GM18870 (cell line): Measurements from ENCODE around the gene LIPA.
A peak's percentile ranks its signal among the peaks of the same experiment; 100 is the strongest.
"Not testable (repeated sequence)": the region's sequence is repeated elsewhere in the genome, so short reads cannot be mapped to it uniquely, and the experiment has no call there.

Experiments used
- ATAC-seq: cut with Tn5 transposase; IDR thresholded peaks from one replicate; pipeline ENCODE4 v1.9.1; 2021; ENCODE audit warnings: moderate library complexity; ENCODE audit not compliant: unreplicated experiment

The LIPA gene

GRCh38 chr10:89271532-89271931 lies 20.0 kb upstream of the LIPA start:
- ATAC-seq: no peak

DNA sequence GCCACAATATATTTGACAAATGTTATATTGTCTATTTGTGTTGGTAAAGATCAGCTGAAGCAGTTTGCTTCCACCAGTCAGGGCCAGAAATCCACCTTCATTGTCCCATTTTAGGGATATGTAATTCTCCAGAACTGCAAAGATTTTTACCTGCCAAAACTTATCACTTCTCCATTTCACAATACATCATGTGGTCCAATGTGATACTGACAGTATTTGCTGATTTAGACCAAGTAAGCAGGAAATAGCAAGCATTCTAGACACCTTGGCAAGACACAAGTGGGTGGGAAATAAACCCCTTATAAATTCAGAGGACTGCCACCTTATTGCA lies 18.5 kb upstream of the LIPA start:
- no peak for ATAC-seq

- no peak for ATAC-seq
Observed at GRCh38 chr10:89269433-89270152, 18.0 kb upstream of the LIPA start.

DNA sequence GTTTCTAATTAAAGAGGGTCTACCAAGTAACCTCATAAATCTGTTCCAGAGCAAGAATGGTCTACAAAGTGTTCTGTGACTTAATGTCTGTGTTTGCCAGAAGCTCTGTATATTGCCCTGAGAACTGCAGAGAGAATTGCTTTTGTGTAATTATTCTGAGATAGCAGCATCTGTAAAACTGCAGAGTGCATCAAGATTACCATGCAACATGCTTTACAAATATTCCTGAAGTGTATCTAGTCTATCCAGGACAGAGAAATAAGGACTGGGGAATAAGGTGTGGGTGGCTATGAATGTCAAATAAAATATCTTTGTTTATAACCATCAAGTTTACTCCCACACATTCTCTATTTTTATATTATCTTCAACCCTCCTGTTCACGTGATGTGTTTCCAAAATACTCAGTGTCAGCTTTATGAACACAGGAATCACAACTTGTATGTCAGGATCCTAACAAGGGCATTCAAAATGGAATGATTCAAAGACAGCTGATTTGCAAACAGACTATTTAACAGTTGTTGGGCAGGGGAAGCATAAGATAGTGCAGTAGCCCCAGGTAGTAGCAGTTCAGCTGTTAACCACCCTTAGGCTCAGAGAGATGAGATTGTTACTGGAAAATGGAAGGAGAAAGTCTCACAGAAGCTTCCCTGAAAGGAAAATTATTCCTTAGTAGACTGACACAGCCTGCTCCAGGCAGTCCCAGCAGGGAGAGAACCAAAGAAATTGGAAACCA lies 15.3 kb upstream of the LIPA start:
- ATAC-seq: no peak

DNA sequence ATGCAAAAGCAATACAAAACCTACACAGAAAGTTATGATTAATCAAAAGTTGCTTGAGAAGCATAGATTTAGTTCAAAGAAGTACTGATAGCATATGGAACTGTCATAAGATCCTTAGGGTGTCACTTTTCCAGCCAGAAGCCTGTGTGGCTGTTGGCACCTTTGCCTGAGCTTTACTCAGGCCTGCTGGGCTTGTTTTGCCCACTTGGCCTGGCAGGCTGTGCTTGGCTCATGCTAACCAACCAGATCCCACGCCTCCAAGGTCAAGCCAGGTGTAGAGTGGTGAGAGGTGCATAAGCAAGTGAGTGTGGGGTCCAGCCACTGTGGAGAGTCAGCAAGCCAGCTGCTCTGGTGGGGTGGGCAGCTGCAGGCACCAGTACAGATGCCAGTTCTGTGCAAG lies 12.0 kb upstream of the LIPA start:
- no peak for ATAC-seq

DNA sequence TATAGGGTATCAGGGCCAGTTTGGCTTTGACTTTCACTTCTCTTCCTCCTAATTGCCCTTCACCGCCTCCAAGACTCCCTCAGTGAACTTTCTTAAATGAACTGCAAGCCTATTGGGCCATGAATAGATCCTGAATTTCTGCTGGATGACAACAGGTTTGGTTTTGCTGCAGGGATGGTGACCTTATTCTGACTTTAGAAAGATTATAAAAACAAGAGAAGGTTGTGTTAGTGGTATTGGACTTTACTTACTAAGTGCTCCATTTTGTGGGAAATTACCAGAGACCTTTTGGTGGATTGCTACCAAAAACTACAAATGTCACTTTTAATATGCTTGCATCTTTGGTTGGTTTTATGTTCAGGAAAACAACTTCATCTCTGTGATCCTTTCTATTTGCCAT lies 11.5 kb upstream of the LIPA start:
- no peak for ATAC-seq

GRCh38 chr10:89262086-89263051 lies 10.8 kb upstream of the LIPA start:
- no peak for ATAC-seq

DNA sequence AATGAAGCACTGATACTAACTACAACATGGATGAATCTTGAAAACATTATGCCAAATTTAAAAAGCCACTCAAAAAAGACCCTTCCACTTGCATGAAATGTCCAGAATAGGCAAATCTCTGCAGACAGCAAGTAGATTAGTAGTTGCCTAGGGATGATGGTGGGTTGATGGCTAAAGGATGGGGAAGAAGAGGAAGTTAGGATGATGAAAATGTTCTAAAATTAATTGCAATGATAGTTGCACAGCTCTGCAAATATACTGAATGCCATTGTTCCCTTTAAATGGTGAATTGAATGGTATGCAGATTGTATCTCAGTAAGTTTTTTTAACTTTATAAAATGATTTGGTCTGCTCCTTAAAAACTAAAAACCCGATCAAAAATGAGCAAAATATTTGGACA lies 7.3 kb upstream of the LIPA start:
- ATAC-seq: no peak

GRCh38 chr10:89257581-89257980 lies 6.0 kb upstream of the LIPA start:
- no peak for ATAC-seq

- ATAC-seq: no peak
Observed at GRCh38 chr10:89256962-89257361, 5.4 kb upstream of the LIPA start.

DNA sequence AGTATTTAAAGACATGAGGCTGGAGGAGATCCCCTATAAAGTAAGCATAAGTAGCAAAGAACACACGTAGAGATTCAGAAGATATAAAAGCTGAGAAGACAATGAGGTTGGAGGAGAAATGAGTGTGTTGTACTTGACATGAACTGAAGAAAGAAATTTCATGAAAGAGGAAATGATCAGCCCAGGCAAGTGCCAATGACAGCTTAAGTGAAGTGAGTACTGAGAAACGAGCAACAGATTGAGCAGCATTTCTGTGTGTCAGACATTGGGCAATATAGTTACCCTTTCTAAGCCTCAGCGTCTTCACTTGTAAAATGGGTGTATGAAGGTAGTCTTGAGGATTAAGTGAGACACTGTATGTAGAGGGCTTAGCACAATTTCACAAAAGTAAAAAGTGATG lies 4.8 kb upstream of the LIPA start:
- no peak for ATAC-seq

- no peak for ATAC-seq
Observed at GRCh38 chr10:89255793-89256192, 4.2 kb upstream of the LIPA start.

DNA sequence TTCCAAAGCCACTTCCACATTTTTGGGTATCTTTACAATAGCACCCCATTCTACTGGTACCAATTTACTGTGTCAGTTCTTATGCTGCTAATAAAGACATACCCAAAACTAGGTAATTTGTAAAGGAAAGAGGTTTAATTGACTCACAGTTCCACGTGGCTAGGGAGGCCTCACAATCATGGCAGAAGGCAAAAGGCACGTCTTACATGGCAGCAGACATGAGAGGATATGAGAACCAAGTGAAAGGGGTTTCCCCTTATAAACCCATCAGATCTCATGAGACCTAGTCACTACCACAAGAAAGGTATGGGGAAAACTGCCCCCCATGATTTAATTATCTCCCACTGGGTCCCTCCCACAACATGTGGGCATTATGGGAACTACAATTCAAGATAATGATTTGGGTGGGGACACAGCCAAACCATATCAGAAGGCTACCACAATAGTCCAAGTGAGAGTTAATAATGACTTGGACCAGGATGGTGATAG lies 3.6 kb upstream of the LIPA start:
- ATAC-seq: not testable (repeated sequence)

- ATAC-seq: no peak
Observed at GRCh38 chr10:89252225-89252585, 630 bp upstream of the LIPA start.

- ATAC-seq: no peak
Observed at GRCh38 chr10:89250865-89251408, 638 bp downstream of the LIPA start.

DNA sequence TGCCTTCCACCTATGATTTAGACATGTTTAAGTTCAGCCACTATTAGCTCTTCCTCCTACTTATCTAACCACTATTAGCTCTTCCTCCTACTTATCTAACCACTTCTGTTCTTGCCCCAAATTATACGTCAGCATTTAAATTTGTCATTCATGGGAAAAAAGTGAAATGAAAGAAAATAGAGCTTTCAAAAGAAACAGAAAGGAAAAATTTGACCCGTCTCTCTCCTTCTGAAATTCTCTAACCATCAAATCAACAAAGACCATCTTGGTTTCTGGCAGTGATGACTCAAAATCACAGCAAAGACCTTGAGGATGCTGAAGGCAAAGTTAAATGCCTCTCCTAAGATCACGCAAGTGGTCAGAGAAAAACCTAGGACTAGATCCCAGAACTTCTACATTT lies 2.6 kb downstream of the LIPA start:
- no peak for ATAC-seq

- not testable (repeated sequence) for ATAC-seq
Observed at GRCh38 chr10:89247623-89248022, 4.0 kb downstream of the LIPA start.

DNA sequence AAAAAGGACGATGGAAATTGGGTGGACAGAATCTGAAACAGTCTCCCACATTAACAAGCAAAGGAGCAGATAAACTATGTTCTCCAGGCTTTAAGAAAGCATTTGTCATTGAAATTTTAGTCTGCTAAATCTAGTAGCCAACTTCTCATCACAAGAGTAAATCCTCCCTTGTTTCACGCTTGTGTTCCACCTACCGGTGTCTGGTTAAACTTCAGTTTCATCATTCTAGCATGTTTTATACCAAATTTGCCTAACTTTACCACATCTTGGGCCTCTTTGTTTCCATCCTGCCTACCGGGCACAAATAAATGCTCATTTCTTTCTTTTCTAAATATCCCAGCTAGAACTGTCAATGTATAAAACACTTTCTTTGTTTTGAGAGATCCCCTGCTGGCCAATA lies 5.8 kb downstream of the LIPA start:
- ATAC-seq: peak; percentile 40

DNA sequence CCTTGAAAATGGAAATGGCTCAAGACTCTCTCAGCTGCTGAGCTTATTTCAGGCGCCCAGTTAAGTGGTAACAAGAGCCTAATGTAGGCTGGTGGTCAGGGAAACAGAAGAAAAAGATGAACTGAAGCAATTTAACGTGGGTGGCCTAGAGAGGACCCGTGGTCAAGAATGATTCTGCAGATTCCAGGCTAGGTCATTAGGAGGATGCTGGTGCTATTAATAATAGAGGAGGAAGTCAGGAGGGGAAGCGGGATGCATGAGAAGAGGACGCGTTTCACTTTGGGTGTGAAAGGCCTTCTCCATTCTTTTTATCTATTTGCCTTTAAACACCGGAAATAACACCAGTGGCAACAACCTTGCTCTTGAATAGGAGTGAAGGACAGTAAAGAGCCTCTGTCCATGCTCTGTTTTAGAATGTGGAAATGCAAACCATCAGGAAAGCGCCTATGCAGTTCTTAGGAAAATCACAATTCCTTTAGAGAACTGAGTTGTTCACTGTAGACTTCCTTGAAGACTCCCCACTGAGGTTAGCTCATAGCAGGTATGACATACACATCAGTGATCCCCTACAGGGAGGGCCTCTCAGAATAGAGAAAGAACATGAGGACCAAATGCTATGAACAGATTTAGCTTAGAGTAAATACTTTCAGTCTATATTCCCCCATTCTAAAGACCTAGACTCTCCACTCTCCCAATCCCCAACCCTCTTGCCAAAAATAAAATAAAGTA lies 8.6 kb downstream of the LIPA start:
- no peak for ATAC-seq

DNA sequence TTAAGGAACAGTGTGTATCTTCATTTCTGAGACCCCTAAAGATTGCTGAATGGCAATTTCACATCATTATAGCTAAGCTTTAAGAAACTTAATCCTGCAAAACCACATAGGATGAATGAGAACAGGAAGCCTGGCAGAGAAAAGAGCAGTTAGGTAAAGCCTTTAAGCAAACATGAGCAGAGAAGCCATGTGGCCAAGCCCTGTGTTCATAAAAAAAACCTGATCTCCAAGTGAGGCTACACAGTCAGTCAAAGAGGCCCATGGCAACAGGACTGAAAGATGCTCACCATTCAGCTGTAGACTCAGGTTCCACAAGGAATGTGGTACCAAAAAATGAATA lies 9.3 kb downstream of the LIPA start:
- no peak for ATAC-seq
